ENCODE measurements around the gene RUNDC3A. TPM values are rescaled to one million over a fixed set of nuclear protein-coding genes. Genes with fewer than 3 reads are reported as not detected.

RUNDC3A gene
- total RNA-seq, 1 experiment from 2014 or later, result 0.29 TPM

DNA sequence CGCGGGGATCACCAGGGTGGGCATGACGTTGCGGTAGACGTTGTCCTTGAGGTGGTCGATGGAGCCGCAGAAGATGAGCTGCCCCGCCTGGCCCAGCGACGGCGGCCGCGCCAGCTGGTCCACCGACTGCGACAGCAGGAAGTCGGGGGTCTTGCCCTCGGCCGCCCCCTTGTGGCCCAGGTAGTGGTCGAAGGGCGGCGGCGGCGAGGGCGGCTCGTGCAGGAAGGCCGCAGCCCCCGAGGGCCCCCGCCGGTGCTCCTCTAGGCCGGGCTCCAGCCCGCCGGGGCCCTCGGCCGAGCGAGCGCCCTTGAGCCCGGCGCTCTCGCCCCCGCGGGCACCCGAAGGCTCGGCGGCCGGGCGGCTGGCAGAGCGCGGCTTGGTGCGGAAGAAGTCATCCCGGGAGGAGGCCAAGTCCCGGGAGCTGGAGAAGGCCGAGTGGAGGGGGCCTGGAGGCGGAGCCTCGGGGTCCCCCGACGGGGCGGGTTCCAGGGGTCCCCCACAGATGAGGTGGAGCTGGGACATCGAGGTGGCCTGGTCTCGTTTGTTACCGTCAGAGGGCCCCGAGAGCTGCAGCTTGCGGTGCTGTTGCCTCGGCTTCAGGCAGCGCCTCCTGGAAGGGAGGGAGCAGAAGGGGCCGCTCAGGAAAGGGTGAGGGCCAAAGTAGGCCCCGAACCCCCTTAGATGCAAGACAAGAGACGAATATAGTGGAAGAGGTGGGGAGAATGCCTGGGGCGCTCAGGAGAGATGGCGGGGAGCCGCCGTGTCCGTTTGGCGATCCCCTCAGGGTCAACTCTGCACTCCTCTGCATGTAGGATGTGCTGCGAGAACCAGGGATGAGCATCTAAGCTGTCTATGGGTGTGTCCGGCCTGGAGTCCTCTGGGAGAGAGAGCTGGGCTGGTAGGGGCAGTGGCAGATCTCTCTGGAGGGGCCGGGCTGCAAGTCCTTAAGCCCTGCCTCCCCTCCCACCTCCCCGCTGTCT, 46.5 kb downstream of the RUNDC3A start:
- no peaks in the 10 kb centered on the region for H3F3A ChIP-seq (ENCODE audit: low read length, unreplicated experiment)
- H3K9me2 ChIP-seq (replicated peaks; ENCODE audit: low read length), result no peaks in the 10 kb centered on the region
- no peaks in the 10 kb centered on the region for H3K27me3 ChIP-seq (ENCODE audit: low read length)
- TF ChIP-seq, protein P1, sequence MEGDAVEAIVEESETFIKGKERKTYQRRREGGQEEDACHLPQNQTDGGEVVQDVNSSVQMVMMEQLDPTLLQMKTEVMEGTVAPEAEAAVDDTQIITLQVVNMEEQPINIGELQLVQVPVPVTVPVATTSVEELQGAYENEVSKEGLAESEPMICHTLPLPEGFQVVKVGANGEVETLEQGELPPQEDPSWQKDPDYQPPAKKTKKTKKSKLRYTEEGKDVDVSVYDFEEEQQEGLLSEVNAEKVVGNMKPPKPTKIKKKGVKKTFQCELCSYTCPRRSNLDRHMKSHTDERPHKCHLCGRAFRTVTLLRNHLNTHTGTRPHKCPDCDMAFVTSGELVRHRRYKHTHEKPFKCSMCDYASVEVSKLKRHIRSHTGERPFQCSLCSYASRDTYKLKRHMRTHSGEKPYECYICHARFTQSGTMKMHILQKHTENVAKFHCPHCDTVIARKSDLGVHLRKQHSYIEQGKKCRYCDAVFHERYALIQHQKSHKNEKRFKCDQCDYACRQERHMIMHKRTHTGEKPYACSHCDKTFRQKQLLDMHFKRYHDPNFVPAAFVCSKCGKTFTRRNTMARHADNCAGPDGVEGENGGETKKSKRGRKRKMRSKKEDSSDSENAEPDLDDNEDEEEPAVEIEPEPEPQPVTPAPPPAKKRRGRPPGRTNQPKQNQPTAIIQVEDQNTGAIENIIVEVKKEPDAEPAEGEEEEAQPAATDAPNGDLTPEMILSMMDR (conservative IDR thresholded peaks at IDR 0.05; ENCODE audit: low read depth, low read length), result no peak
- no peak for TF ChIP-seq EZH2 (IDR thresholded peaks at IDR 0.05; ENCODE audit: low read length, unreplicated experiment)
- TF ChIP-seq EZH2phosphoT487 (IDR thresholded peaks at IDR 0.05; ENCODE audit: borderline replicate concordance, low read length), result no peak
- no peaks in the 10 kb centered on the region for H4K20me1 ChIP-seq (ENCODE audit: low read length)
- no peak for ATAC-seq
- H2AFZ ChIP-seq (ENCODE audit: low read length), result no peak overlapping the region
- no peak overlapping the region for H3K27ac ChIP-seq (ENCODE audit: low read length)
- ChIA-PET POLR2A (ENCODE audit: unreplicated experiment) (no interaction called here), CTCF (no interaction called here)
- no TSS peak for BruUV-seq (replicated peaks)
- no peaks in the 10 kb centered on the region for H3K4me1 ChIP-seq (ENCODE audit: insufficient read depth, low read length)
- no peak overlapping the region for H3K9ac ChIP-seq (ENCODE audit: low read length)
- no peak for DNase-seq
- H3K79me2 ChIP-seq (ENCODE audit: low read length), result no peaks in the 10 kb centered on the region
- H3K4me2 ChIP-seq (ENCODE audit: low read length), result no peak overlapping the region
- no peak overlapping the region for H3K4me3 ChIP-seq (ENCODE audit: low read length)
- no peaks in the 10 kb centered on the region for H3K9me3 ChIP-seq (ENCODE audit: low read length)
- intact Hi-C loops (cut with micrococcal nuclease), result no loop called here
- H3K36me3 ChIP-seq (ENCODE audit: low read depth, low read length), result peaks cover 9% of the 10 kb centered on the region; the same call in 1 of the 2 replicates

DNA sequence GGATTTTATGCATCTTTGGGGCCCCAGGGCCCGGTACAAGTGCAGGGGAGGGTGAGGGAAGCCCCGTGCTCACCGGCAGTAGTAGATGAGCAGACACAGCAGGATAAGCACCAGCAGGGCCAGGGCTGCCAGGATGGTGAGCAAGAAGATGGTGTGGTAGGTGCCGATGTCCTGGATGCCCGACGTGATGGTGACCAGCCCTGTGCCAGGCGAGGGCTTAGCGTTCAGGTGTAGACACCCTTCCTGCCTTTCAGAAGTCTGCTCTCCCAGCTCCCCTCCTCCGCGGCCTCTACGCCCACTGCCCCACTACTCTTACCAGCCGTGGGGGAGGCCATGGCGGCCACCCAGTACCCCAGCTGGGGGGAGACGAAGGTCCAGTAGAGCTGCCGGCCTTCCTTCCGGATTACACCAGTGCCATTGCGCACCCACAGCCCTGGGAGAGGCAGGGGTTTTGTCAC, 47.3 kb downstream of the RUNDC3A start:
- H2AFZ ChIP-seq (ENCODE audit: low read length), result no peak overlapping the region
- DNase-seq, result no peak
- H3K9ac ChIP-seq (ENCODE audit: low read length), result no peak overlapping the region
- TF ChIP-seq EZH2 (IDR thresholded peaks at IDR 0.05; ENCODE audit: low read length, unreplicated experiment) (no peak), EZH2phosphoT487 (IDR thresholded peaks at IDR 0.05; ENCODE audit: borderline replicate concordance, low read length) (no peak)
- TF ChIP-seq, protein P1 (conservative IDR thresholded peaks at IDR 0.05; ENCODE audit: low read depth, low read length), result no peak
- no peaks in the 10 kb centered on the region for H4K20me1 ChIP-seq (ENCODE audit: low read length)
- no peak overlapping the region for H3K4me2 ChIP-seq (ENCODE audit: low read length)
- no peaks in the 10 kb centered on the region for H3K9me3 ChIP-seq (ENCODE audit: low read length)
- ChIA-PET POLR2A (ENCODE audit: unreplicated experiment) (no interaction called here), CTCF (no interaction called here)
- no peak overlapping the region for H3K27ac ChIP-seq (ENCODE audit: low read length)
- no TSS peak for BruUV-seq (replicated peaks)
- H3K9me2 ChIP-seq (replicated peaks; ENCODE audit: low read length), result no peaks in the 10 kb centered on the region
- H3K36me3 ChIP-seq (ENCODE audit: low read depth, low read length), result peaks cover 8% of the 10 kb centered on the region; the same call in 1 of the 2 replicates
- intact Hi-C loops (cut with micrococcal nuclease), result no loop called here
- H3K27me3 ChIP-seq (ENCODE audit: low read length), result no peaks in the 10 kb centered on the region
- no peaks in the 10 kb centered on the region for H3K79me2 ChIP-seq (ENCODE audit: low read length)
- H3F3A ChIP-seq (ENCODE audit: low read length, unreplicated experiment), result no peaks in the 10 kb centered on the region
- H3K4me1 ChIP-seq (ENCODE audit: insufficient read depth, low read length), result no peaks in the 10 kb centered on the region
- no peak overlapping the region for H3K4me3 ChIP-seq (ENCODE audit: low read length)
- no peak for ATAC-seq

DNA sequence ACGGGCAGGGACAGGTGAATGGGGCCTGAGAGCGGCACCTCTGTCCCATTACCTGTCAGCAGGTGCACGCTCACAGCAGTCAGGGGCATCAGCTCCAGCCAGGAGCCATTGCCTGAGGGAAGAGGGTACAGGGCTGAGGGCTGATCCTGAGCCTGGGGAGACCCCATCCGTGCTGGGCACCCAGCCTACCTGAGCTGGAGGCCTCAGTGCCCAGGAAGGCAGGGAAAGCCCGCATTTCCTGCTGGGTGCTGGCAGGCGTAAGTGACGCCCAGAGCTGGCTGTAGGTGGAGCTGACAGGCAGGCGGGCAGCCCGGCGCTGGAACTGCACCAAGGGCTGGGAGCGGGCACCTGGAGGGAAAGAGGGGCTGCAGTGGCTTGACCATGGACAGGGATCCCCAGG, 47.8 kb downstream of the RUNDC3A start:
- H3K27ac ChIP-seq (ENCODE audit: low read length), result no peak overlapping the region
- H3F3A ChIP-seq (ENCODE audit: low read length, unreplicated experiment), result no peaks in the 10 kb centered on the region
- ATAC-seq, result no peak
- TF ChIP-seq EZH2phosphoT487 (IDR thresholded peaks at IDR 0.05; ENCODE audit: borderline replicate concordance, low read length) (no peak), EZH2 (IDR thresholded peaks at IDR 0.05; ENCODE audit: low read length, unreplicated experiment) (no peak)
- TF ChIP-seq, protein P1 (conservative IDR thresholded peaks at IDR 0.05; ENCODE audit: low read depth, low read length), result no peak
- no peak overlapping the region for H2AFZ ChIP-seq (ENCODE audit: low read length)
- DNase-seq, result no peak
- H4K20me1 ChIP-seq (ENCODE audit: low read length), result no peaks in the 10 kb centered on the region
- H3K9me3 ChIP-seq (ENCODE audit: low read length), result no peaks in the 10 kb centered on the region
- no peak overlapping the region for H3K9ac ChIP-seq (ENCODE audit: low read length)
- BruUV-seq (replicated peaks), result no TSS peak
- H3K4me3 ChIP-seq (ENCODE audit: low read length), result no peak overlapping the region
- no peaks in the 10 kb centered on the region for H3K4me1 ChIP-seq (ENCODE audit: insufficient read depth, low read length)
- intact Hi-C loops (cut with micrococcal nuclease), result no loop called here
- H3K79me2 ChIP-seq (ENCODE audit: low read length), result no peaks in the 10 kb centered on the region
- H3K27me3 ChIP-seq (ENCODE audit: low read length), result no peaks in the 10 kb centered on the region
- H3K36me3 ChIP-seq (ENCODE audit: low read depth, low read length), result peaks cover 8% of the 10 kb centered on the region; the same call in 1 of the 2 replicates
- H3K4me2 ChIP-seq (ENCODE audit: low read length), result no peak overlapping the region
- ChIA-PET CTCF (no interaction called here), POLR2A (ENCODE audit: unreplicated experiment) (no interaction called here)
- H3K9me2 ChIP-seq (replicated peaks; ENCODE audit: low read length), result no peaks in the 10 kb centered on the region

Data from PC-3 (cell line).